DND-41 (cell line): ENCODE results near the gene CCSAP.

Experiments
- EZH2 ChIP-seq: IDR thresholded peaks from 3 replicates; pipeline ENCODE4 v1.6.1; 2012; ENCODE audit warnings: borderline replicate concordance, low read depth, mild to moderate bottlenecking, moderate library complexity, low read length, inconsistent platforms; ENCODE audit not compliant: severe bottlenecking
- TF ChIP-seq, protein P1 (sequence below): IDR thresholded peaks from 2 replicates; pipeline ENCODE4 v1.5.1; 2012; ENCODE audit warnings: borderline replicate concordance, low read length, moderate library complexity, mild to moderate bottlenecking; ENCODE audit not compliant: poor library complexity, severe bottlenecking; ENCODE audit errors: extremely low read depth

DNA sequence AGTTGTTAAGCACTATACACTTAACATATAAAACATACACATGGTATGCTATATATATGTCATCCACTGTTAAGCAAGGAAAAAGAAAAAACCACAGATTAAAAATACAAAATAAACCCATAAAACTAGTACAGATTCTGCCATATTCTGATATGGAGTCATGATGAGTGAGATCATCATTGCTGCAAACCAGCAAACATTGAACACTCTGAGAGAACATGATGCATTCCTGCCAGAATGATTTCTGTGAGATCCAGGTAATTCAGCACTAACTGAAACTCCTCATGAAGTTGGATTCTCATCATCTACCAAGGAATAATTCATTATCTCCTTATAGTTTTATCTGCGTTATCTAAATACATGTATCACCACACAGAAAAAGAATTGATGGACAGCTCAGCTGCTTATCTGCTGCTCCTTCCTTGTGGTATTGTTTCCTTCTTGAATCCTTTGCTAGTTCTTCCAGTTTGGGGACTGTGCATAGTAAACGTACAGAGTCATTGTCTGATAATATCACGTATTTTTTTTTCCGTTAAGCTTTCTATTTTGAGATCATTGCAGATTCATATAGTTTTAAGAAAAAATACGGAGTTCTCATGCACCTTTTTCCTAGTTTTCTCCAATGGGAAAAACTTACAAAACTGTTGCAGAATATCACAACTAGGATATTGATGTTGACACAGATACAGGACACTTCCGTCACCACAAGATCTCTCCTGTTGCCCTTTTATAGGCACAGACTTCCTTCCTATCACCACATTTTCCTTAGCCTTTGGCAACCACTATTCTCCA is 62.6 kb downstream of the CCSAP start:
- TF ChIP-seq, protein P1, sequence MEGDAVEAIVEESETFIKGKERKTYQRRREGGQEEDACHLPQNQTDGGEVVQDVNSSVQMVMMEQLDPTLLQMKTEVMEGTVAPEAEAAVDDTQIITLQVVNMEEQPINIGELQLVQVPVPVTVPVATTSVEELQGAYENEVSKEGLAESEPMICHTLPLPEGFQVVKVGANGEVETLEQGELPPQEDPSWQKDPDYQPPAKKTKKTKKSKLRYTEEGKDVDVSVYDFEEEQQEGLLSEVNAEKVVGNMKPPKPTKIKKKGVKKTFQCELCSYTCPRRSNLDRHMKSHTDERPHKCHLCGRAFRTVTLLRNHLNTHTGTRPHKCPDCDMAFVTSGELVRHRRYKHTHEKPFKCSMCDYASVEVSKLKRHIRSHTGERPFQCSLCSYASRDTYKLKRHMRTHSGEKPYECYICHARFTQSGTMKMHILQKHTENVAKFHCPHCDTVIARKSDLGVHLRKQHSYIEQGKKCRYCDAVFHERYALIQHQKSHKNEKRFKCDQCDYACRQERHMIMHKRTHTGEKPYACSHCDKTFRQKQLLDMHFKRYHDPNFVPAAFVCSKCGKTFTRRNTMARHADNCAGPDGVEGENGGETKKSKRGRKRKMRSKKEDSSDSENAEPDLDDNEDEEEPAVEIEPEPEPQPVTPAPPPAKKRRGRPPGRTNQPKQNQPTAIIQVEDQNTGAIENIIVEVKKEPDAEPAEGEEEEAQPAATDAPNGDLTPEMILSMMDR = no peak
- no peak for TF ChIP-seq EZH2
